Kidney (tissue), 14 donors: Measurements from ENCODE around the gene PHLDB2. TPM values are rescaled to one million over a fixed set of nuclear protein-coding genes. Genes with fewer than 3 reads are reported as not detected.

Experiments
- DNase-seq, 5 donors: peaks; one replicate each; pipeline ENCODE4 v3.0.0-alpha.2; 2013 to 2020
- FAIRE-seq: peaks from 2 replicates; lab custom pipeline; 2012; peaks lifted over from hg19 to GRCh38; lab: Jason Lieb, UNC
- H3K27ac ChIP-seq, 2 donors: one replicate each; pipeline ENCODE4 v1.7.0; 2013; ENCODE audit warnings: low read depth in 2 of 2, low read length in 2 of 2, inconsistent platforms in 1 of 2
- H3K27me3 ChIP-seq: one replicate; pipeline ENCODE4 v1.7.1; 2013; ENCODE audit warnings: low read length, inconsistent platforms; ENCODE audit not compliant: control insufficient read depth, insufficient read depth
- H3K36me3 ChIP-seq, 3 donors: one replicate each; pipeline versions ENCODE4 v1.7.0 to v1.7.1; 2013; ENCODE audit warnings: low read length in 3 of 3, control low read depth in 1 of 3, inconsistent platforms in 1 of 3; ENCODE audit not compliant: insufficient read depth in 3 of 3, control insufficient read depth in 2 of 3
- H3K4me1 ChIP-seq, 3 donors: one replicate each; pipeline versions ENCODE4 v1.7.0 to v1.7.1; 2013; ENCODE audit warnings: low read length in 3 of 3, inconsistent platforms in 1 of 3, low read depth in 1 of 3; ENCODE audit not compliant: control insufficient read depth in 2 of 3, insufficient read depth in 2 of 3
- H3K4me3 ChIP-seq, 3 donors: one replicate each; pipeline versions ENCODE4 v1.7.0 to v1.8.1; 2013; ENCODE audit warnings: low read length in 3 of 3, control low read depth in 1 of 3, inconsistent platforms in 1 of 3
- H3K9ac ChIP-seq, 3 donors: one replicate each; pipeline versions ENCODE4 v1.7.0 to v1.7.1; 2013; ENCODE audit warnings: low read length in 3 of 3, control low read depth in 1 of 3, inconsistent platforms in 1 of 3
- H3K9me3 ChIP-seq, 3 donors: one replicate each; pipeline versions ENCODE4 v1.7.0 to v1.7.1; 2013; ENCODE audit warnings: low read length in 3 of 3, control low read depth in 1 of 3, inconsistent platforms in 1 of 3; ENCODE audit not compliant: control insufficient read depth in 2 of 3, insufficient read depth in 1 of 3
- intact Hi-C: fragments of 100-400 bp; cut with DNase I; formaldehyde crosslinking; loops from one replicate; pipeline ENCODE4 v1.11.1; 2022
- polyA plus RNA-seq: library from polyadenylated mRNA; stranded (reverse); fragments of 350-450 nt; fragmentation: Illumina TruSeq; extraction: RNeasy Lipid Tissue Mini Kit (QIAGEN cat#74804); gene quantifications from one replicate; pipeline ENCODE4 v1.2.3, GENCODE V29; 2014; ENCODE audit warnings: low read depth, low replicate concordance; ENCODE audit not compliant: insufficient read depth
- total RNA-seq: library from RNA; stranded (reverse); fragmentation: NEBNext Ultra II Directional; extraction: Animal tissue kit (Norgen Biotek cat#: 25700); gene quantifications from one replicate; pipeline ENCODE4 v1.2.1, GENCODE V29; 2021
- TF ChIP-seq, protein P1 (sequence below): IDR thresholded peaks from 3 replicates; pipeline ENCODE4 v1.5.1; 2012; ENCODE audit warnings: mild to moderate bottlenecking, moderate library complexity, borderline replicate concordance; ENCODE audit not compliant: insufficient read depth; ENCODE audit errors: extremely low read depth
- donor health status: control.
- donor health status: control.
- donor health status: control.
- donor health status: control.
- donor health status: control.
- donor health status: DM: yes; HTN: yes; CAD: no.
- donor health status: Normal renal cell carcinoma (clear cell type).

The PHLDB2 gene
- total and polyA plus RNA-seq, 2 donors from 2014 or later: 28.0 to 85.6 TPM

DNA sequence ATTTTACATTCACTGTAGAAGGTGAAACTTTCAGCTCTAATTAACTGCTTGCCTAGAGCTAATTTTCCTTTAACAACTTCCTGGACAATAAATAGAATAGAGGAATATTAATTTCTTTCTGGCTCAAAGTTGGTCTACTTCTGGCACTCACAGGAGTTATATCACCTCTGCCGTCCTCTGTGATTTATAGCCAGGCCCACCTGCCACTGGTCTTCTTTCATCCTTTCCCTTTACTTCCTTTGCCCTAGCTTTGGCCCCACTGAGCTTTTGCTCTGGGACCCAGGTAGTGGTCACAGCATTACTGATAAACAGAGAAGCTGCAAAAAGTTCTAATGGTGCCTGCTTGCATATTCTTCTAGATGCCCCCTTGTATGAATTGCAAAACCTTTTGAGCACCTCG, 70.4 kb downstream of the PHLDB2 start:
- intact Hi-C loops: no loop called here
- Histone ChIP-seq H3K4me1 (no peaks in the 10 kb centered on the region), H3K4me3 (no peak overlapping the region), H3K27ac (no peak overlapping the region), H3K9me3 (no peaks in the 10 kb centered on the region), H3K36me3 (peaks cover 0 to 23% (median 3%) of the 10 kb centered on the region in 3 donors), H3K9ac (no peak overlapping the region), H3K27me3 (no peaks in the 10 kb centered on the region)
- FAIRE-seq (no peak), DNase-seq (no peak)
- TF ChIP-seq, protein P1, sequence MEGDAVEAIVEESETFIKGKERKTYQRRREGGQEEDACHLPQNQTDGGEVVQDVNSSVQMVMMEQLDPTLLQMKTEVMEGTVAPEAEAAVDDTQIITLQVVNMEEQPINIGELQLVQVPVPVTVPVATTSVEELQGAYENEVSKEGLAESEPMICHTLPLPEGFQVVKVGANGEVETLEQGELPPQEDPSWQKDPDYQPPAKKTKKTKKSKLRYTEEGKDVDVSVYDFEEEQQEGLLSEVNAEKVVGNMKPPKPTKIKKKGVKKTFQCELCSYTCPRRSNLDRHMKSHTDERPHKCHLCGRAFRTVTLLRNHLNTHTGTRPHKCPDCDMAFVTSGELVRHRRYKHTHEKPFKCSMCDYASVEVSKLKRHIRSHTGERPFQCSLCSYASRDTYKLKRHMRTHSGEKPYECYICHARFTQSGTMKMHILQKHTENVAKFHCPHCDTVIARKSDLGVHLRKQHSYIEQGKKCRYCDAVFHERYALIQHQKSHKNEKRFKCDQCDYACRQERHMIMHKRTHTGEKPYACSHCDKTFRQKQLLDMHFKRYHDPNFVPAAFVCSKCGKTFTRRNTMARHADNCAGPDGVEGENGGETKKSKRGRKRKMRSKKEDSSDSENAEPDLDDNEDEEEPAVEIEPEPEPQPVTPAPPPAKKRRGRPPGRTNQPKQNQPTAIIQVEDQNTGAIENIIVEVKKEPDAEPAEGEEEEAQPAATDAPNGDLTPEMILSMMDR: no peak

DNA sequence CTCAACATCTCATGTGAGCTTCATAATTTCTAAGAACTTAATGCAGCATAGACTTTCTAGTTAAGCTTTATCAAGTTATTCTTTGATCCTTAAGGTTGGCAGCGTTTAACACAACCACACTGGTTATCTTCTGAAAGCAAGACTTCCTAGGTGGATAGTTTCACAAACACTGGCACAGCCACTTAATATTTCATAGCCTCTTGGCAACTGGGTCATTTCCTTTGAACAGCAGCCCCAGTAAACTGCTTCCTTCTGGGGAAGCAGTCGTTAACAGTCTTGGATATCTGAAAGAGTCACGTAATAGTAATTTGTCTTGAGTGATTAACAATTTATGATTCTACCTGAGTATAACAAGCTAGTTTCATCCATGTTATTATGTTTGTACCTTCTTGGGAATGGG, 73.9 kb downstream of the PHLDB2 start:
- Histone ChIP-seq H3K9me3 (no peaks in the 10 kb centered on the region), H3K36me3 (peaks cover 0 to 12% (median 0%) of the 10 kb centered on the region in 3 donors), H3K4me3 (no peak overlapping the region), H3K27me3 (no peaks in the 10 kb centered on the region), H3K9ac (no peak overlapping the region), H3K4me1 (peaks cover 0 to 2% (median 0%) of the 10 kb centered on the region in 3 donors), H3K27ac (no peak overlapping the region)
- DNase-seq: no peak
- FAIRE-seq: no peak
- TF ChIP-seq, protein P1: no peak
- intact Hi-C loops: no loop called here

DNA sequence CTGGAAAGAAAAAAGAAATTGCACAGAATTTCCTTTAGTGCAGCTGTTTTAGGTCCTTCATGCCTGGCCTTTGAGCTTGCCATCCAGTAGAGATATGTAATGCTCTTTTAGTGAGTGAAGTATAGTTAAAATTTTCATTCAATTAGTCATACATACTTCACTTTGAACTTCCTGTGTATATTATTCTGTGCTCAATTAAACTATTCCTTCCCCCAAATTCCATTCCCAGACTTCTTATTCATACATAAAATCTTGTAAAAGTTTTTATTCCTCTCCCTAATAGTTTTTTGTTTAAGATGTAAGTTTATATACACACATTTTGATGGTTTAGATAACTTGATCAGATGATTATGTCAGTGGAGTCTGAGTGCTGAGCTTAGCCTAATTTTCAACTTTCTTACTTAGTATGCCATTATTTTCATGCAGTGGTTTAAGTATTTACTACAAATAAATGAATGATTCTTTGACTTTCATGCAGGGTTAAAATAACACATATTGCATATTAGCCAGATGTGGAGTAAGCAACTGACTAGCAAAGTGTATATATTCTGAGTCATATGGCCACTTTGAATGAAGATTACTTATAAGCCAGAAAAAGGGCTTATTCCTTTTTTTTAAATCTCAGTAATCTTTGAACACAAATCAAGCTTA, 77.3 kb downstream of the PHLDB2 start:
- intact Hi-C loops: no loop called here

More for the DNA sequence above, 77.3 kb downstream of the PHLDB2 start:
- H3K36me3 ChIP-seq: peaks cover 3 to 35% (median 18%) of the 10 kb centered on the region in 3 donors
- TF ChIP-seq, protein P1: no peak
- H3K27ac ChIP-seq: no peak overlapping the region
- H3K4me1 ChIP-seq: peaks cover 0 to 2% (median 0%) of the 10 kb centered on the region in 3 donors
- no peak for FAIRE-seq
- no peak overlapping the region for H3K4me3 ChIP-seq
- DNase-seq: peak in 1 of 5 donors; percentile 12
- H3K9me3 ChIP-seq: no peaks in the 10 kb centered on the region
- no peaks in the 10 kb centered on the region for H3K27me3 ChIP-seq
- H3K9ac ChIP-seq: no peak overlapping the region
